ENCODE measurements around the gene KCP.

The KCP gene

DNA sequence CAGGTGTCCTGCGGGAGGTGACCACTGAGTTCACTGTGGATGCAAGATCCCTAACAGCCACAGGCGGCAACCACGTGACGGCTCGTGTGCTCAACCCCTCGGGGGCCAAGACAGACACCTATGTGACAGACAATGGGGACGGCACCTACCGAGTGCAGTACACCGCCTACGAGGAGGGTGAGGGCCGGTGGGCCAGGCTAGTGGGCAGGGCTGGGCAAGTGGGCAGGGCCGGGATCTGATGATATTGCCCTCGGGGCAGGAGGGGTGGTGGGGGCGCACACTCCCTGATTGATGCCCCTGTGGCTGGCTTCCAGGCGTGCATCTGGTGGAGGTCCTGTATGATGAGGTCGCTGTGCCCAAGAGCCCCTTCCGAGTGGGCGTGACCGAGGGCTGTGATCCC, 64.5 kb downstream of the KCP start:
- DNase-seq (ENCODE audit: low read depth, low spot score) = no peak
- no peak overlapping the region for H3K27ac ChIP-seq

- H3K27ac ChIP-seq = no peak overlapping the region
- no peak for DNase-seq (ENCODE audit: low read depth, low spot score)
Measured at GRCh38 chr7:128845475-128845874, 65.0 kb downstream of the KCP start.

GRCh38 chr7:128844777-128845311, 65.7 kb downstream of the KCP start:
- DNase-seq (ENCODE audit: low read depth, low spot score) = no peak
- no peak overlapping the region for H3K27ac ChIP-seq

- DNase-seq (ENCODE audit: low read depth, low spot score) = no peak
- no peak overlapping the region for H3K27ac ChIP-seq
Measured at GRCh38 chr7:128843938-128844621, 66.4 kb downstream of the KCP start.

- no peak overlapping the region for H3K27ac ChIP-seq
- DNase-seq (ENCODE audit: low read depth, low spot score) = no peak
Measured at GRCh38 chr7:128842674-128843641, 67.6 kb downstream of the KCP start.

DNA sequence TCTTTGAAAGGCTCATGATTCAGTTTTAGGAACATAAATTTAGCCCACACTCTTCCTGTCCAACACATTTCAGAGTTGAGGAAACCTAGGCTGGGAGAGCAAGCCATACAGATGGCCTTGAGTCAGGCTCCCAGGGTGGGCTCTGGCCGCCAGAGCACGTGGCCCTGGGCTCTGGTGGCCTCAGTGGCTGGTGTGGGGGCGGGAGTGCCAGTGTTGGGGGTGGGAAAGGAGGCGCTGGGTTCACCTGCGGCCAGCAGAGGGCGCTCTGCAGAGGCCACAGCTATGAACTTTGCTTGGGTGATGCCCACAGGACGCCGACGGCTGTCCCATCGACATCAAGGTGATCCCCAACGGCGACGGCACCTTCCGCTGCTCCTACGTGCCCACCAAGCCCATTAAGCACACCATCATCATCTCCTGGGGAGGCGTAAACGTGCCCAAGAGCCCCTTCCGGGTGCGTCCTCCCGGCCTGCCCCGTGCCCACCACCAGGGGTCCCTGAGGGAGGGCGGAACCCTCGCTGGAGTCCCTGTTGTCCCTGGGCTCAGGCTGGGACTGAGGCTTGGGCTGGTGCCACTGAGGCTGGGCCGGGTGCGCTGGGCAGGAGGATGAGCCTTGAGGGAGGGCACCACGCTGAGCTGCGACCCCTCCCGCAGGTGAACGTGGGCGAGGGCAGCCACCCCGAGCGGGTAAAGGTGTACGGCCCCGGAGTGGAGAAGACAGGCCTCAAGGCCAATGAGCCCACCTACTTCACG, 68.4 kb downstream of the KCP start:
- DNase-seq (ENCODE audit: low read depth, low spot score) = no peak

GRCh38 chr7:128841171-128841690, 69.3 kb downstream of the KCP start:
- no peak for DNase-seq (ENCODE audit: low read depth, low spot score)
- H3K27ac ChIP-seq = no peak overlapping the region

More for the DNA sequence above, 68.4 kb downstream of the KCP start:
- H3K27ac ChIP-seq = no peak overlapping the region

DNA sequence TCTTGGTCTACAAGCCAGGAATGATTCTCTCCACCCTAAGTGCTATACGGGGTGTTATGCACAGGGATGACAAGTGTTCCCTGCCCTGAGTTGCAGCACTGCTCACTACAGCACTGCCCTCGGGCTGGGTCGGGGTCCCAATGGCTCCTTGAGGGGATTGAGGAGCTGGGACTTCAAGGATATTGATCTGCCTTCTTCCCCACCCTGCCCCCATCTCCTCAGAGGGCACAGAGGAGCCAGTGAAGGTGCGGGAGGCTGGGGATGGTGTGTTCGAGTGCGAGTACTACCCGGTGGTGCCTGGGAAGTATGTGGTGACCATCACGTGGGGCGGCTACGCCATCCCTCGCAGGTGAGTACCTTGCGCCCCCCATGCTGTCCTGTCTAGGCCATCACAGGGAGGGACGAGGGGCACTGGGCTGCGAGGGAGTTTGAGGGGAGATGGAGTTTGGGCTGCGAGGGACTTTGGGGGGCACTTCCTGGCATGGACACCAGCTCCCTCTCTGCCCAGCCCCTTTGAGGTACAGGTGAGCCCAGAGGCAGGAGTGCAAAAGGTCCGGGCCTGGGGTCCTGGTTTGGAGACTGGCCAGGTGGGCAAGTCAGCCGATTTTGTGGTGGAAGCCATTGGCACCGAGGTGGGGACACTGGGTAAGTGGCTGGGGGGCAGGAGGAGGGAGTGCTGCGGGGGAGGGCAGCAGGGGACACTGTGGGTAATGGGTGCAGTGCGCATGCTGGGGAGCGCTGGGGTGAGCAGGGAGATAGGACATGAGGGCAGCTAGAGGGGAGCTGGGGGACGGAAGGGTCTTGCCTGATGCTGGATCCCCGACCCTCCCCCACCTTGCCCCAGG, 70.0 kb downstream of the KCP start:
- DNase-seq (ENCODE audit: low read depth, low spot score) = no peak

GRCh38 chr7:128839751-128840177, 70.7 kb downstream of the KCP start:
- DNase-seq (ENCODE audit: low read depth, low spot score) = no peak
- no peak overlapping the region for H3K27ac ChIP-seq

More for the DNA sequence above, 70.0 kb downstream of the KCP start:
- H3K27ac ChIP-seq = no peak overlapping the region

GRCh38 chr7:128838981-128839731, 71.4 kb downstream of the KCP start:
- H3K27ac ChIP-seq = no peak overlapping the region
- DNase-seq (ENCODE audit: low read depth, low spot score) = no peak

- no peak overlapping the region for H3K27ac ChIP-seq
- no peak for DNase-seq (ENCODE audit: low read depth, low spot score)
Measured at GRCh38 chr7:128838109-128838779, 72.3 kb downstream of the KCP start.

GRCh38 chr7:128837521-128837921, 73.0 kb downstream of the KCP start:
- no peak for DNase-seq (ENCODE audit: low read depth, low spot score)
- no peak overlapping the region for H3K27ac ChIP-seq

DNA sequence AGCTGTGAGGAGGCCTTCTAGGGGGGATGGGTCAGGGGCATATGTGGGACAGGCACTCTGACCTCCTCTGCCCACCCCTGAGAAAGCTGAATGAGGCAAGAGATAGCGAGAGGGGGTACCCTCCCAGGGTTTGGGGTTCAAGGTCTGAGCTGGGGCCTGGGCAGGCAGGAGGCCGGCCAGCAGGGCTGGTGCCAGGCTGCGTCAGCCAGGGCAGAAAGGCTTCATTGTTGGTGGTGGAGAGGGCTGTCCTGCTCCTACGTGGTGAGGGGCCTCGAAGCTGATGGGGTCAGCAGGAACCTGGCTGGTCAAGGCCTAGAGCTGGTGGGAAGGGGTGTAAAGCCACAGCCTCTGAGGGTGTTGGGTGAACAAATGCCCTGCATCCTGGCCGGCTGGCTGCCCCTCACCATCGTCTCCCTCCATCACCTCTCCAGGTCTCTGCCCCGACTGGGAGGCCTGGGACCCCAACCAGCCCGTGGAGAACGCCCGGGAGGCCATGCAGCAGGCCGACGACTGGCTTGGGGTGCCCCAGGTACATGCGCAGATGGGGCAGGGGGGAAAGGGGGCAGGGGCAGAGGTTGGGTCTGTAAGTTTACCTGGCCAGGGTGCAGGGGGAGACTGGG, 73.7 kb downstream of the KCP start:
- H3K27ac ChIP-seq = no peak overlapping the region
- DNase-seq (ENCODE audit: low read depth, low spot score) = no peak

GRCh38 chr7:128835790-128836641, 74.5 kb downstream of the KCP start:
- no peak overlapping the region for H3K27ac ChIP-seq
- DNase-seq (ENCODE audit: low read depth, low spot score) = no peak

DNA sequence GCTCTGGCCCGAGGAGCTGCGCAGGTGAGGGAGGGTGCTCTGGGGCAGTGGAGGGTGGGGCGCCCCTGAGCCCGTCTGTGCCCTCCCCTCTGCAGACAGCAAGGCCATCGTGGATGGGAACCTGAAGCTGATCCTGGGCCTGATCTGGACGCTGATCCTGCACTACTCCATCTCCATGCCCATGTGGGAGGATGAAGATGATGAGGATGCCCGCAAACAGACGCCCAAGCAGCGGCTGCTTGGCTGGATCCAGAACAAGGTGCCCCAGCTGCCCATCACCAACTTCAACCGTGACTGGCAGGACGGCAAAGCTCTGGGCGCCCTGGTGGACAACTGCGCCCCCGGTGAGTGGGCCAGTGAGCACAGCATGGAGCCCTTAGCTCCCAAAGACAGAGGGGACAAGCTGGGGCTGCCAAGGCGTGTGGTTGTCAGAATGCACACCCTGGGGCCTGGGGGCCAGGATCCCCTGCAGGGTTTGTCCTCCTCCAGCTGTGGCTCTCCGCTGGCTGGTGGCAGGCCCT, 75.2 kb downstream of the KCP start:
- no peak overlapping the region for H3K27ac ChIP-seq
- DNase-seq (ENCODE audit: low read depth, low spot score) = no peak

- DNase-seq (ENCODE audit: low read depth, low spot score) = no peak
- no peak overlapping the region for H3K27ac ChIP-seq
Measured at GRCh38 chr7:128833946-128834325, 76.6 kb downstream of the KCP start.
